Osteoblast (primary cell): ENCODE results near the gene USP9X. TPM values are rescaled to one million over a fixed set of nuclear protein-coding genes. Genes with fewer than 3 reads are reported as not detected.
"Not testable (repeated sequence)": the region's sequence is repeated elsewhere in the genome, so short reads cannot be mapped to it uniquely, and the experiment has no call there.

Experiments used
- DNase-seq: peaks from one replicate; pipeline ENCODE4 v3.0.0; 2011; ENCODE audit warnings: low spot score, mixed read lengths; ENCODE audit not compliant: insufficient read length; ENCODE audit errors: missing footprints
- H2AFZ ChIP-seq: 2 replicates; pipeline ENCODE4 v1.6.0; 2011; ENCODE audit warnings: mild to moderate bottlenecking, low read length
- H3K27ac ChIP-seq: 2 replicates; pipeline ENCODE4 v1.5.1; 2011; ENCODE audit warnings: mild to moderate bottlenecking, low read depth, low read length, moderate library complexity
- H3K27me3 ChIP-seq: 2 replicates; pipeline ENCODE4 v1.6.0; 2012; ENCODE audit warnings: mild to moderate bottlenecking, control low read depth, inconsistent platforms, low read length, moderate library complexity; ENCODE audit not compliant: insufficient read depth
- H3K36me3 ChIP-seq: 2 replicates; pipeline ENCODE4 v1.5.1; 2011; ENCODE audit warnings: mild to moderate bottlenecking, low read length, control low read depth, moderate library complexity; ENCODE audit not compliant: insufficient read depth
- H3K4me1 ChIP-seq: 2 replicates; pipeline ENCODE4 v1.5.1; 2011; ENCODE audit warnings: mild to moderate bottlenecking, low read length, control low read depth, moderate library complexity; ENCODE audit not compliant: insufficient read depth
- H3K4me2 ChIP-seq: 2 replicates; pipeline ENCODE4 v1.6.0; 2011; ENCODE audit warnings: mild to moderate bottlenecking, low read length; ENCODE audit not compliant: insufficient read depth
- H3K4me3 ChIP-seq: fragments of 200-600 bp; sonication (generic); 3 replicates; pipeline ENCODE4 v1.5.1; 2012; ENCODE audit warnings: mild to moderate bottlenecking, low read length, inconsistent platforms; ENCODE audit not compliant: insufficient read depth
- H3K79me2 ChIP-seq: 2 replicates; pipeline ENCODE4 v1.6.0; 2012; ENCODE audit warnings: mild to moderate bottlenecking, low read length, control low read depth, inconsistent platforms; ENCODE audit not compliant: insufficient read depth
- H3K9me3 ChIP-seq: 2 replicates; pipeline ENCODE4 v1.5.1; 2011; ENCODE audit warnings: low read depth, low read length, control low read depth
- H4K20me1 ChIP-seq: 2 replicates; pipeline ENCODE4 v1.6.0; 2012; ENCODE audit warnings: mild to moderate bottlenecking, low read length, control low read depth; ENCODE audit not compliant: insufficient read depth
- total RNA-seq: library from RNA; depleted of rRNA; stranded (reverse); fragments of >200 nt; gene quantifications from 2 replicates; pipeline ENCODE4 v1.2.3, GENCODE V29; 2012
- TF ChIP-seq, protein P1 (sequence below): IDR thresholded peaks from 2 replicates; pipeline ENCODE4 v1.5.1; 2011; ENCODE audit warnings: mild to moderate bottlenecking, low read depth, low read length, moderate library complexity; ENCODE audit errors: extremely low read depth

Gene USP9X
- total RNA-seq, 1 donor, result 170 TPM

DNA sequence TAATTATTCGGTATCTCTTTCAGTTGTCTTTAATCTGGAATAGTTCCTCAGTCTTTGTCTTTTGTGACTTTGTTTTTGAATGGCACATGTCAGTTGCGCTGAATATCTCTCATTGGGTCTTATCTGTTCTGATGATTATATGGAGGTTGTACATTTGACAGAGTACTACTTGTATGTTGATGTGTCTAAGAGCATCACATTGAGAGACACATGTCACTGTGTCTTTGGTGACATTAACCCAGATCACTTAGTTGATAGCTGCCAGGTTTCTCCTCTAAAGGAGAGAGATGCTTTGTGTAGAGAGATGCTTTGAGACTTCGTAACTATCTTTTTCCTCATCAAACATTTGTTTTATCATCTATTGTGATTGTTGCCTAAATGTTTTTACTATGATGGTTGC is 92.1 kb downstream of the USP9X start:
- Histone ChIP-seq H3K9me3 (no peaks in the 10 kb centered on the region), H3K27ac (no peak overlapping the region), H3K27me3 (no peaks in the 10 kb centered on the region), H3K4me2 (no peak overlapping the region), H3K4me1 (peaks cover 6% of the 10 kb centered on the region), H2AFZ (no peak overlapping the region), H3K79me2 (peaks cover 22% of the 10 kb centered on the region), H3K36me3 (peaks cover 4% of the 10 kb centered on the region), H4K20me1 (peaks cover 6% of the 10 kb centered on the region), H3K4me3 (no peak overlapping the region)
- no peak for DNase-seq
- TF ChIP-seq, protein P1, sequence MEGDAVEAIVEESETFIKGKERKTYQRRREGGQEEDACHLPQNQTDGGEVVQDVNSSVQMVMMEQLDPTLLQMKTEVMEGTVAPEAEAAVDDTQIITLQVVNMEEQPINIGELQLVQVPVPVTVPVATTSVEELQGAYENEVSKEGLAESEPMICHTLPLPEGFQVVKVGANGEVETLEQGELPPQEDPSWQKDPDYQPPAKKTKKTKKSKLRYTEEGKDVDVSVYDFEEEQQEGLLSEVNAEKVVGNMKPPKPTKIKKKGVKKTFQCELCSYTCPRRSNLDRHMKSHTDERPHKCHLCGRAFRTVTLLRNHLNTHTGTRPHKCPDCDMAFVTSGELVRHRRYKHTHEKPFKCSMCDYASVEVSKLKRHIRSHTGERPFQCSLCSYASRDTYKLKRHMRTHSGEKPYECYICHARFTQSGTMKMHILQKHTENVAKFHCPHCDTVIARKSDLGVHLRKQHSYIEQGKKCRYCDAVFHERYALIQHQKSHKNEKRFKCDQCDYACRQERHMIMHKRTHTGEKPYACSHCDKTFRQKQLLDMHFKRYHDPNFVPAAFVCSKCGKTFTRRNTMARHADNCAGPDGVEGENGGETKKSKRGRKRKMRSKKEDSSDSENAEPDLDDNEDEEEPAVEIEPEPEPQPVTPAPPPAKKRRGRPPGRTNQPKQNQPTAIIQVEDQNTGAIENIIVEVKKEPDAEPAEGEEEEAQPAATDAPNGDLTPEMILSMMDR, result no peak

DNA sequence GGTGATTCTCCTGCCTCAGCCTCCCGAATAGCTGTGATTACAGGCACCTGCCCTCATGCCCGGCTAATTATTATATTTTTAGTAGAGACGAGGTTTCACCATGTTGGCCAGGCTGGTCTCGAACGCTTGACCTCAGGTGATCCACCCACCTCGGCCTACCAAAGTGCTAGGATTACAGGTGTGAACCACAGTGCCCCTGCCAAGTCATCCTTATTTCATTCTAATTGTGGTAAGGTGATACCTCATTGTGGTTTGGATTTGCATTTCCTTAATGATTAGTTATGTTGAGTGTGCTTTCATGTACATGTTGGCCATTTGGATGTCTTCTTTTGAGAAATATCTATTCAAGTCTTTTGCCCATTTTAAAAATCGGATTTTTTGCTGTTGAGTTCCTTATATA is 93.0 kb downstream of the USP9X start:
- H3K79me2 ChIP-seq, result peaks cover 23% of the 10 kb centered on the region
- H2AFZ ChIP-seq, result no peak overlapping the region
- H4K20me1 ChIP-seq, result peaks cover 6% of the 10 kb centered on the region
- no peaks in the 10 kb centered on the region for H3K9me3 ChIP-seq
- TF ChIP-seq, protein P1, result no peak
- H3K4me2 ChIP-seq, result no peak overlapping the region
- H3K27me3 ChIP-seq, result no peaks in the 10 kb centered on the region
- H3K27ac ChIP-seq, result no peak overlapping the region
- peaks cover 6% of the 10 kb centered on the region for H3K4me1 ChIP-seq
- no peaks in the 10 kb centered on the region for H3K36me3 ChIP-seq
- DNase-seq, result no peak
- H3K4me3 ChIP-seq, result no peak overlapping the region

DNA sequence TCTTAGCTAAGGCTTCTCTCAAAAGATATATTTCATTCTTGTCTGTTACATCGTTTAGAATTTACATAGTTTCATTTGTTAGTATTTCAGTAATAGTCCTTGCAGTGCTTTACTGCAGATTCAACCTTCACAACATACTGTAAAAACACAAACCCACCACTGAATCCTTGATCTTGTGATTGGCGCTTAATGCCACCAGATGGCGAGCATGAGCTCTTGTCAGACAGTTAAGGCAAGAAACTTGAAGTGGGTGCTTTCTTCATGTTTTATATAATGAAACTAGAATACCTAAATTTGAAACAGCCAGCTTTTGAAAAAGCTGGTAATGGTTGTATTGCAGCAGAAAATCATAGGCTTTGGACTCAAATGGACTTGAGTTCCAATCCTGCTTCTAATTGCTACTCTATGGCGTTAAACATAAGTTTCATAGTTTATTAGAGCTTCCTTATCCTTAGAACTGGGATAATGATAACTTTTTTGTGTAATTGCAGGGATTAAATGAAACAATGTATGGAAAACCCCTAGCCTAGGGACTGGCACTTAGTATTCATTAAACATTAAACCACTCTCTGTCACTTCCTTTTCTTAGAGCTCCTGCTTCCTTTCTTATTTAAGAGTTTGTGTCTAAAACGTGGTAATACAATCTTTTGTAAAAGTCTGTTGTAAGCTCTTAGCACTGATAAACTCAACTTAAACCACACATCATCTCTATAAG is 95.1 kb downstream of the USP9X start:
- Histone ChIP-seq H3K79me2 (peaks cover 23% of the 10 kb centered on the region), H3K36me3 (peaks cover 11% of the 10 kb centered on the region), H3K4me1 (peaks cover 6% of the 10 kb centered on the region), H3K9me3 (no peaks in the 10 kb centered on the region), H2AFZ (no peak overlapping the region), H3K4me2 (no peak overlapping the region), H4K20me1 (peaks cover 6% of the 10 kb centered on the region), H3K27ac (no peak overlapping the region), H3K4me3 (no peak overlapping the region), H3K27me3 (no peaks in the 10 kb centered on the region)
- TF ChIP-seq, protein P1, result peak; percentile 84
- DNase-seq, result peak; percentile 67

DNA sequence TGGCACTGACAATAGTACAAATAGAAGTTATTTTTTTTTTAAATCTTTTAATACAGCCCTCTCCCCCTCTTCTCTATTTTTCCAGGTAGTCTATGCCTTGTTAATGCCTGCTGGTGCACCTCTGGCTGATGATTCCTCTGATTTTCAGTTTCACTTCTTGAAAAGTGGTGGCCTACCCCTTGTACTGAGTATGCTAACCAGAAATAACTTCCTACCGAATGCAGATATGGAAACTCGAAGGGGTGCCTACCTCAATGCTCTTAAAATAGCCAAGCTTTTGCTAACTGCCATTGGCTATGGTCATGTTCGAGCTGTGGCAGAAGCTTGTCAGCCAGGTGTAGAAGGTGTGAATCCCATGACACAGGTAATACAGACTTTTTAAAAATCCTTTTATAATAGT is 99.1 kb downstream of the USP9X start:
- Histone ChIP-seq H3K27me3 (no peaks in the 10 kb centered on the region), H3K4me3 (no peak overlapping the region), H3K4me2 (no peak overlapping the region), H3K27ac (no peak overlapping the region), H3K4me1 (peaks cover 6% of the 10 kb centered on the region), H3K9me3 (no peaks in the 10 kb centered on the region), H2AFZ (no peak overlapping the region), H3K79me2 (peaks cover 8% of the 10 kb centered on the region), H3K36me3 (peaks cover 19% of the 10 kb centered on the region), H4K20me1 (peaks cover 6% of the 10 kb centered on the region)
- no peak for DNase-seq
- TF ChIP-seq, protein P1, result no peak

DNA sequence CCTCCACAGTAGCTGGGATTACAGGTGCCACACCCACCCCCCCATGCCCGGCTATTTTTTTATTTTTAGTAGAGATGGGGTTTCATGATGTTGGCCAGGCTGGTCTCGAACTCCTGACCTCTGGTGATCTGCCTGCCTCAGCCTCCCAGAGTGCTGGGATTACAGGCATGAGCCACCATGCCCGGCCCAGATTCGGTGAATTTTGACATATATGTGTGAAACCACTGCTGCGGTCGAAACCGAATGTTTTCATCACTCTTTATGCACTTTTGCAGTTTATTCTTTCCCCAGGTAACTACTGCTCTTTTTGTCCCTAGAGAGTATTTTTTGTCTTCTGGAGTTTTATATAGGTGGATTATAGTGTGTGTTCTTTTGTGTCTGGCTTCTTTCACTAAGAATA is 101.7 kb downstream of the USP9X start:
- not testable (repeated sequence) for H3K79me2 ChIP-seq

More for the DNA sequence above, 101.7 kb downstream of the USP9X start:
- H3K4me3 ChIP-seq, H3K27ac ChIP-seq, H3K27me3 ChIP-seq, H4K20me1 ChIP-seq, H3K9me3 ChIP-seq, H2AFZ ChIP-seq, H3K4me1 ChIP-seq, DNase-seq, H3K4me2 ChIP-seq: not testable (repeated sequence)
- peaks cover 35% of the 10 kb centered on the region for H3K36me3 ChIP-seq
